ENCODE results near the gene TJP2.

DNA sequence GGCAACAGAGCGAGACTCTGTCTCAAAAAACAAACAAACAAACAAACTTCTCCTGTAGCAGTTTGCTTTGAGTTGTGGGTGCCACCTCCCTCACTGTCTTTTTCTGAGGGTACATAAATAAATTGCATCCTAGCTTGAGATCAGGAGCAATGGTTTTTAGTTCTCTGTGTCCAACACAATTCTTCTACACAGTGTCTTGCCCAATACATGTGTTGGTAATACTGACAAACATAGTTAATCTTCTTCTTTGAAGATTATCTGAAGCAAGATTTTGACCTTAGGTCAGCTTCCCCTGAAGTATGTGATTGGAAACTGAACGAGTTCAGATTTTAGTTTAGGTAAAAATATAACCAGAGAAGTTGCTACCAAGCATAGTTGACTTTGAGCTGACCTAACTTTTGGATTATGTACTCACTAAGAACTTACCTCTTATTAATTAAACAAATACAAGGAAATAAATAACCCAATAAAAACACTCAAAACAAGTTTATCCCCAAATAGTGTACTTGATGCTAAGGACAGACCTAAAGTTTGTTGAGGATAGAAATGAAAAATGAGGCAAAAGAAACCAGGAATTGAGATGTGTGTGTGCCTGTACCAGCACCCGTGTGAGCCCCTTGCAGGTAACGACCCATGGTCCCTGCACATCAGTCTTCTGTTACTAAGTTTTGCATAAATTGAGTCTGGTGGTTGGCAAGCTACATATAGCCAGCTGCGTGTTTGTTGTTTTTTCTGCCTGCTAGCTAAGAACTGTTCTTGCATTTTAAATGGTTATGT is 16.2 kb downstream of the TJP2 start:
- TF ChIP-seq, protein P1, sequence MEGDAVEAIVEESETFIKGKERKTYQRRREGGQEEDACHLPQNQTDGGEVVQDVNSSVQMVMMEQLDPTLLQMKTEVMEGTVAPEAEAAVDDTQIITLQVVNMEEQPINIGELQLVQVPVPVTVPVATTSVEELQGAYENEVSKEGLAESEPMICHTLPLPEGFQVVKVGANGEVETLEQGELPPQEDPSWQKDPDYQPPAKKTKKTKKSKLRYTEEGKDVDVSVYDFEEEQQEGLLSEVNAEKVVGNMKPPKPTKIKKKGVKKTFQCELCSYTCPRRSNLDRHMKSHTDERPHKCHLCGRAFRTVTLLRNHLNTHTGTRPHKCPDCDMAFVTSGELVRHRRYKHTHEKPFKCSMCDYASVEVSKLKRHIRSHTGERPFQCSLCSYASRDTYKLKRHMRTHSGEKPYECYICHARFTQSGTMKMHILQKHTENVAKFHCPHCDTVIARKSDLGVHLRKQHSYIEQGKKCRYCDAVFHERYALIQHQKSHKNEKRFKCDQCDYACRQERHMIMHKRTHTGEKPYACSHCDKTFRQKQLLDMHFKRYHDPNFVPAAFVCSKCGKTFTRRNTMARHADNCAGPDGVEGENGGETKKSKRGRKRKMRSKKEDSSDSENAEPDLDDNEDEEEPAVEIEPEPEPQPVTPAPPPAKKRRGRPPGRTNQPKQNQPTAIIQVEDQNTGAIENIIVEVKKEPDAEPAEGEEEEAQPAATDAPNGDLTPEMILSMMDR (IDR thresholded peaks at IDR 0.05; ENCODE audit: insufficient read depth, low read depth, low read length): peak; percentile 2
- TF ChIP-seq EZH2 (IDR thresholded peaks at IDR 0.05; ENCODE audit: insufficient read depth, low read length): no peak
